Endothelial cell of umbilical vein (primary cell): ENCODE results near the gene TNFSF18.

ENCODE experiments used
- POLR2A ChIP-seq: IDR thresholded peaks from 2 replicates; pipeline ENCODE4 v1.6.1; 2012; ENCODE audit warnings: low read depth, mild to moderate bottlenecking, control low read depth, low read length
- TF ChIP-seq, protein P1 (sequence below), 2 donors: IDR thresholded peaks; 1 replicate in 1 of 2; 2 replicates in 1 of 2; pipeline ENCODE4 v1.5.1; 2011; ENCODE audit warnings: low read length in 2 of 2, mild to moderate bottlenecking in 2 of 2, moderate library complexity in 2 of 2, control low read depth in 1 of 2, inconsistent platforms in 1 of 2, low read depth in 1 of 2; ENCODE audit not compliant: insufficient read depth in 1 of 2; ENCODE audit errors: extremely low read depth in 1 of 2

DNA sequence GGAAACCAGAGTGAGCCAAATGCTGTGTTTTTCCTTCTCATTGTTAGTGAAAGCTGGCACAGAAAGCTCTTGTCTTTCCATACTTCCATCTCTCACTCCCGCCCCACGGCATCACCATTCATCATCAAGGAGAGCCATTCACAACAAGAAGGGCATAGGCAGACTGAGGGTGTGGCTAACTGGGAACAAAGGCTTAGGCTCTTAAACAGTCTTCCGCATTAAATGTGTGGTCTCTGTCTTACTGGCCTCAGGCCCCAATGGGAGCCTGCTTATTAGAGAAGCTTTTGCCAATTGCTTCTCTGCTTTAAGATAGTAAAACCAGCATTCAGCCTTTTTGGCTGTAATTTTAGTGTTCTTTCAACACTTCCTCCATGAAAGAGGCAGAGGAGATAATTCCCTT, 51.4 kb downstream of the TNFSF18 start:
- no peak for TF ChIP-seq POLR2A
- TF ChIP-seq, protein P1, sequence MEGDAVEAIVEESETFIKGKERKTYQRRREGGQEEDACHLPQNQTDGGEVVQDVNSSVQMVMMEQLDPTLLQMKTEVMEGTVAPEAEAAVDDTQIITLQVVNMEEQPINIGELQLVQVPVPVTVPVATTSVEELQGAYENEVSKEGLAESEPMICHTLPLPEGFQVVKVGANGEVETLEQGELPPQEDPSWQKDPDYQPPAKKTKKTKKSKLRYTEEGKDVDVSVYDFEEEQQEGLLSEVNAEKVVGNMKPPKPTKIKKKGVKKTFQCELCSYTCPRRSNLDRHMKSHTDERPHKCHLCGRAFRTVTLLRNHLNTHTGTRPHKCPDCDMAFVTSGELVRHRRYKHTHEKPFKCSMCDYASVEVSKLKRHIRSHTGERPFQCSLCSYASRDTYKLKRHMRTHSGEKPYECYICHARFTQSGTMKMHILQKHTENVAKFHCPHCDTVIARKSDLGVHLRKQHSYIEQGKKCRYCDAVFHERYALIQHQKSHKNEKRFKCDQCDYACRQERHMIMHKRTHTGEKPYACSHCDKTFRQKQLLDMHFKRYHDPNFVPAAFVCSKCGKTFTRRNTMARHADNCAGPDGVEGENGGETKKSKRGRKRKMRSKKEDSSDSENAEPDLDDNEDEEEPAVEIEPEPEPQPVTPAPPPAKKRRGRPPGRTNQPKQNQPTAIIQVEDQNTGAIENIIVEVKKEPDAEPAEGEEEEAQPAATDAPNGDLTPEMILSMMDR (IDR thresholded peaks at IDR 0.05; ENCODE audit: extremely low read depth in 1 of 2, insufficient read depth in 1 of 2, low read depth in 1 of 2, low read length in 2 of 2) = no peak
